Urinary bladder (tissue), 4 donors: Measurements from ENCODE around the gene MTREX. TPM values are rescaled to one million over a fixed set of nuclear protein-coding genes. Genes with fewer than 3 reads are reported as not detected.

Experiments used
- DNase-seq: peaks from one replicate; pipeline ENCODE4 v3.0.0-alpha.2; 2015; ENCODE audit errors: extremely low spot score
- H3K27ac ChIP-seq: one replicate; pipeline ENCODE4 v1.5.1; 2013; ENCODE audit warnings: low read depth, mild to moderate bottlenecking, moderate library complexity
- H3K36me3 ChIP-seq: one replicate; pipeline ENCODE4 v1.6.1; 2013; ENCODE audit warnings: mild to moderate bottlenecking, moderate library complexity; ENCODE audit not compliant: insufficient read depth
- H3K4me1 ChIP-seq: one replicate; pipeline ENCODE4 v1.6.1; 2013; ENCODE audit warnings: mild to moderate bottlenecking, moderate library complexity; ENCODE audit not compliant: insufficient read depth
- H3K4me3 ChIP-seq: one replicate; pipeline ENCODE4 v1.5.1; 2013; ENCODE audit warnings: low read depth, low read length
- WGBS: extraction: QIAGEN DNeasy Blood & Tissue Kit; methylation state at CpG from one replicate; pipeline ENCODE4 v1.1.7; 2013; 5-methylcytosine and 5-hydroxymethylcytosine counted together
- polyA plus RNA-seq: library from polyadenylated mRNA; stranded (reverse); fragments of 200-250 nt; gene quantifications from one replicate; pipeline ENCODE4 v1.2.3, GENCODE V29; 2013
- total RNA-seq: library from RNA; depleted of rRNA; stranded (reverse); fragments of >200 nt; gene quantifications from one replicate; pipeline ENCODE4 v1.2.3, GENCODE V29; 2014
- donor health status: healthy with polysubstance abuse.
- donor health status: healthy.

Gene MTREX
- total and polyA plus RNA-seq, 2 donors = 27.5 to 153 TPM

DNA sequence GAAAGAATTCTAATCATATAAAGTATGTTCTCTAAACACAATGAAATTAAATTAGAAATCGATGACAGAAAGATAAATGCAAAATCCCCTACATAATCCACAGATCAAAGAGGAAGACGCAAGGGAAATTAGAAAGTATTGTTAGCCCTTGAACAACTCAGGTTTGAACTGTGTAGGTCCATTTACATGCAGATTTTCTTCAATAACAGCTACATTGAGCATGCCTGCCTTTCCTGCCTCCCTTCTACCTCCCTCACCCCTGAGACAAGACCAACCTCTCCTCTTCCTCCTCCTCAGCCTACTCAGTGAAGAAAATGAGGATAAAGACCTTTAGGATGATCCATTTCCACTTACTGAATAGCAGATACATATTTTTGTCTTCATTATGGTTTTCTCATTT lies 151.8 kb downstream of the MTREX start:
- no peak for DNase-seq
- Histone ChIP-seq H3K36me3 (peaks cover 4% of the 10 kb centered on the region), H3K27ac (no peak overlapping the region), H3K4me1 (no peaks in the 10 kb centered on the region), H3K4me3 (no peak overlapping the region)
- 62% methylated on average over 2 of the region's 2 CpGs for WGBS

DNA sequence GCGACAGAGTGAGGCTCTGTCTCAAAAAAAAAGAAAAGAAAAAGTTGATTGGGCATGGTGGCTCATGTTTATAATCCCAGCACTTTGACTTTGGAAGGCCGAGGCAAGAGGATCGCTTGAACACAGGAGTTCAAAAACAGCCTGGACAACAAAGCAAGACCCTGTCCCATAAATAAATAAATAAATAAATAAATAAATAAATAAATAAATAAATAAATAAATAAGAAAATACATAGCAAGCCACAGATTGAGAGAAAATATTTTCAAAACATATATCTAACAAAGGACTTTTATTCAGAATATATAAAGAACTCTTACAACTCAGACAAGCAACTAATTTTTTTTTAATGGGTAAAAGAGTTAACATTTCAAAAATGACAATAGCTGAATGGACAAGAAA lies 155.8 kb downstream of the MTREX start:
- no peak overlapping the region for H3K27ac ChIP-seq
- no peak for DNase-seq
- WGBS = 96% methylated on average over 3 of the region's 3 CpGs
- peaks cover 4% of the 10 kb centered on the region for H3K36me3 ChIP-seq
- no peak overlapping the region for H3K4me3 ChIP-seq
- H3K4me1 ChIP-seq = no peaks in the 10 kb centered on the region

DNA sequence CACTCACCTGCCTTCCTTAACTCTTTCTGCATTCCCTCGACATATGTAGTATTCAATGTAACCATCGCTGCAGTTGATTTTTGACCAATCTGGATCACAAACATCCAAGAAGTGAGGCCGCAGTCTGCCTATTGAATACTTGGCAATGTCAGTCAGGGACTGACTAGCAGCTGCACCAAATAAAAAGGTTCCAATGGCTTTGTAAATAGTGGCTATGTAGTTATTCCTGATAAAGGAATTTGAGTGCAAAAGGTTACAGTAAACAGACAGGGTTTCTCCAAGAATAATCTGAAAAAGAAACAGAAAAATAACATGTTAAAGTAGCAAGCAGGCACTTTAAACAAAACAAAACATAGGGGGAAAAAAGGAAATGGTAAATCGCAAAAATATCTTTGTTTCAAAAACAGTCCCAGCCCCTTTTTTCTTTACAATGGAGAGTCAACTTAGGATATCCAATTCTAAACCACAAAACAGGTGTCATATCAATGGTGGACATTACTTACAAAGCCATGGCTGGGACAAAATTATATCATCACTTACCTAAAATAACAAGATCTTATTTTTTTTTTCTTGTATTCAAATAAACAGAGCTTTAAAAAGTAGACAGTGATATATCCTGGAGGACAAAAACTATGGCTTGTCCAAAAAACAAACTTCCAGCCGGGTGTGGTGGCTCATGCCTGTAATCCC lies 160.2 kb downstream of the MTREX start:
- no peak overlapping the region for H3K4me3 ChIP-seq
- DNase-seq = no peak
- peaks cover 1% of the 10 kb centered on the region for H3K36me3 ChIP-seq
- 51% methylated on average over 5 of the region's 5 CpGs for WGBS
- no peaks in the 10 kb centered on the region for H3K4me1 ChIP-seq
- H3K27ac ChIP-seq = no peak overlapping the region

DNA sequence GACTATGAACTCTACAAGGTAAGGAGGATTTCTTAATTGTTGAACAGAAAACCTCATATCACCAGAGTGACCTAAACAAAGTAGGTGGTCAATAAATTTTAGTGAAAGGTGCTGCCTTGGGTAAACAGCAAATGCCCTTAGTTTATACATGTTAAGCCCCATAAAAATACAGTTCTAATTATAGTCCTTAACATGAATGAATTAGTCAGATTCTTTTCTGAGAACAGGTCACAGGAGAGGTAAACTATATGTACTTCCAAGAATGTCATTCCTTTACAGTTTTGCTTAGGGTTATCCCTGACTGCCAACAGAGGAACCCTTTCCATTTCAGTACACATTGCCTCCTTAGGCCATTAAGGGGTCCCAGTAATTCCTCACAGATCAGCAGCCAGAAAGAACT lies 162.1 kb downstream of the MTREX start:
- no peak overlapping the region for H3K4me3 ChIP-seq
- H3K36me3 ChIP-seq = no peaks in the 10 kb centered on the region
- H3K27ac ChIP-seq = no peak overlapping the region
- DNase-seq = no peak
- no peaks in the 10 kb centered on the region for H3K4me1 ChIP-seq

DNA sequence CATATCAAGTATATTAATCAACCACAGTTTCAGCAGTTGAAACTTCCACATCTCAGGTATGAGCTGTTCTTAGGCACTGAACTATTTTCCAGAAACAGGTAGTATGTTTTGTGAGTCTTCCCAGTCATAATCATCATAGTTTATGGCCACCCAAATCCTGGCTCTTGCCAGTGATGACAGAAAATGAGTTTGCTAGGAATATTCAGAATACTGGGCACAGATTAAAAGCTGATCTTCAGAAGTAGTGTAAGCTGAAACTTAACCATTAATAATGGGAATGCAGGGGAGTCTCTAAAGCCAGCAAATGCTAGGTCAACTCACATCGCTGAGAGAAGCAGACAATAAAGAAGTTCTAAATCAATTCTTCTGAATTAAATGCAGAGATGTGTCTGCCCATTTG lies 162.5 kb downstream of the MTREX start:
- H3K4me1 ChIP-seq = no peaks in the 10 kb centered on the region
- no peak overlapping the region for H3K27ac ChIP-seq
- H3K4me3 ChIP-seq = no peak overlapping the region
- no peaks in the 10 kb centered on the region for H3K36me3 ChIP-seq
- WGBS = 97% methylated on average over 1 of the region's 1 CpG
- no peak for DNase-seq

DNA sequence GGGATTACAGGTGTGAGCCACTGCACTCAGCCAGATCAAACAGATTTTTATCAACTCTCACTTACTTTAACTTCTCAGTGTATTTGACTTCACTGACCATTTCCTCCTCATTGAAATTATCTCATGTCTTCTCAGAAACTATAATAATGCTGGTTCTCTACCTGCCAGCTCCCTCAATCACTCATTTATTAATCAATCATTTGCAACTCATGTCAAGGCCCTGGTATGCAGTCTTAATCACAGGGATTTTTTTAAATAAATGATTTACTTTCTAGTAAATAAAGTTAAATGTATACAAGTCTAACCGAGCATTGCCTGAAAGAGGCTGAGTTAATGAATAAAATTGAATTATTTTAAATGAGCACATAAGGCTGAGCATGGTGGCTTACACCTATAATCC lies 163.7 kb downstream of the MTREX start:
- H3K4me1 ChIP-seq = no peaks in the 10 kb centered on the region
- 72% methylated on average over 1 of the region's 1 CpG for WGBS
- H3K4me3 ChIP-seq = no peak overlapping the region
- no peak overlapping the region for H3K27ac ChIP-seq
- no peaks in the 10 kb centered on the region for H3K36me3 ChIP-seq
- DNase-seq = no peak

DNA sequence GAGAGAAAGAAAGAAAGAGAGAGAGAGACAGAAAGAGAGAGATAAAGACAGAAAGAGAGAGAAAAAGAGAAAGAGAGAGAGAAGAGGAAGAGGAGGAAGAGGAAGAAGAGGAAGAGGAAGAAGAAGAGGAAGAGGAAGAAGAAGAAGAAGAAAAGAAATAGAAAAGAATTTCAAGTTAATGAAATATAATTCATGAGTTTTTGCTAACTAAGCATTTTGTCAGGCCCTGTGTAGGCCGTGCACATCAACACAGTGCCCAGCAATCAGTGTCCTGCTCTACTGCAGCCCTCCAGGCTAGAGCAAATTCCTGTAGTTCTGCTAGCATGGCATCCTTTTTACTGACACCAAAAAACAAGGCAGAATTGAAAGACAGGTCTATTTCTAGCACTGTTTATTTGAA lies 164.9 kb downstream of the MTREX start:
- Histone ChIP-seq H3K4me1 (no peaks in the 10 kb centered on the region), H3K4me3 (no peak overlapping the region), H3K36me3 (no peaks in the 10 kb centered on the region), H3K27ac (no peak overlapping the region)
- 84% methylated on average over 1 of the region's 1 CpG for WGBS
- no peak for DNase-seq

Other genes with a start within 250 kb of the MTREX start
- 1.4 TPM for gene GZMA, start 205.3 kb upstream of the MTREX start, total RNA-seq
- 1.7 TPM for gene GZMA, start 205.3 kb upstream of the MTREX start, polyA plus RNA-seq
- gene GPX8, start 147.8 kb upstream of the MTREX start, total RNA-seq = 120 TPM
- 20.5 TPM for gene GPX8, start 147.8 kb upstream of the MTREX start, polyA plus RNA-seq
- gene CDC20B, start 134.8 kb upstream of the MTREX start, total RNA-seq = not detected
- gene CDC20B, start 134.8 kb upstream of the MTREX start, polyA plus RNA-seq = not detected
- gene MCIDAS, start 80.7 kb upstream of the MTREX start, total RNA-seq = 0.32 TPM
- gene MCIDAS, start 80.7 kb upstream of the MTREX start, polyA plus RNA-seq = 0.23 TPM
- 1.6 TPM for gene CCNO, start 74.4 kb upstream of the MTREX start, total RNA-seq
- 2.8 TPM for gene CCNO, start 74.4 kb upstream of the MTREX start, polyA plus RNA-seq
- gene DHX29, start 295 bp upstream of the MTREX start, total RNA-seq = 44.4 TPM
- gene DHX29, start 295 bp upstream of the MTREX start, polyA plus RNA-seq = 17.1 TPM
- gene PLPP1, start 227.0 kb downstream of the MTREX start, total RNA-seq = 146 TPM
- 275 TPM for gene PLPP1, start 227.0 kb downstream of the MTREX start, polyA plus RNA-seq